ENCODE results near the gene KSR1. TPM values are rescaled to one million over a fixed set of nuclear protein-coding genes. Genes with fewer than 3 reads are reported as not detected.
"Not testable (repeated sequence)": the region's sequence is repeated elsewhere in the genome, so short reads cannot be mapped to it uniquely, and the experiment has no call there.

The KSR1 gene
- total RNA-seq, 4 donors from 2014 or later = 17.7 to 77.0 (median 34.6) TPM

DNA sequence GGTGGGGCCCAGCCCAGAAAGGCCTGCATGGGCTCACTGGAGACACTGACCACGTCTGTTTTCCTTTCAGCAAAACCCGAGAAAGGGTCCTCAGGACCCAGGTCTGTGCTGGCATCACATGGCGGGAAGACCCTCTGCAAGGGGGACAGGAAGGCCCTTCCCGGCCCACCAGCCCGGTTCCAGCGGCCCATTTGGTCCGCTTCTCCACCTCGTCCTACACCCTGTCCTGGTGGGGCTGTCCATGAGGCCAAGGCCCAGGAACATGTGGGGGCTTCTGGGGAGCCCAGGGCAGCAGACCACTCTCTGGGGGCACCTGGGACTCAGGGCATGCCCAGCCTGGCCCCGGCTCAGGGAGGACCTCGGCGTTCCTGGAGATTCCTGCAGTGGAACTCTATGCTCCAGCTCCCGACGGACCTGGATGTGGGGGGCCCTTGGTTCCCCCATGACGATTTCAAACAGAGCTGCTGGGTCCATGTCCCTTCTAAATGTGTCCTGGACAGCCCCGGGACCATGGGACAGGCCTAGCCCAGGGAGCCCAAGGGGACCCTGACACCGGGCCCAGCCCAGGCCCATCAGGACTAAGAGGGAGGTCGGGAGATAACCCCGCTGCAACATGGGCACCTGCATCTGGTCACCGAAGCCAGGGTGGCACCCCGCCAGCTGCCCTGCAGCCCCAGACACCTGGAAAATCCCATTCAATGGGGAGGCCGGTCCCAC is 26.4 kb upstream of the KSR1 start:
- Histone ChIP-seq H3K4me3 (no peak overlapping the region), H3K27ac (no peak overlapping the region), H3K4me1 (no peaks in the 10 kb centered on the region), H3K9me3 (no peaks in the 10 kb centered on the region), H3K27me3 (no peaks in the 10 kb centered on the region), H3K36me3 (no peaks in the 10 kb centered on the region)
- no peak for DNase-seq
- intact Hi-C loops (cut with DNase I; ENCODE audit: low total_unique reads) = no loop called here
- TF ChIP-seq POLR2A (IDR thresholded peaks at IDR 0.05) = no peak
- TF ChIP-seq, protein P1, sequence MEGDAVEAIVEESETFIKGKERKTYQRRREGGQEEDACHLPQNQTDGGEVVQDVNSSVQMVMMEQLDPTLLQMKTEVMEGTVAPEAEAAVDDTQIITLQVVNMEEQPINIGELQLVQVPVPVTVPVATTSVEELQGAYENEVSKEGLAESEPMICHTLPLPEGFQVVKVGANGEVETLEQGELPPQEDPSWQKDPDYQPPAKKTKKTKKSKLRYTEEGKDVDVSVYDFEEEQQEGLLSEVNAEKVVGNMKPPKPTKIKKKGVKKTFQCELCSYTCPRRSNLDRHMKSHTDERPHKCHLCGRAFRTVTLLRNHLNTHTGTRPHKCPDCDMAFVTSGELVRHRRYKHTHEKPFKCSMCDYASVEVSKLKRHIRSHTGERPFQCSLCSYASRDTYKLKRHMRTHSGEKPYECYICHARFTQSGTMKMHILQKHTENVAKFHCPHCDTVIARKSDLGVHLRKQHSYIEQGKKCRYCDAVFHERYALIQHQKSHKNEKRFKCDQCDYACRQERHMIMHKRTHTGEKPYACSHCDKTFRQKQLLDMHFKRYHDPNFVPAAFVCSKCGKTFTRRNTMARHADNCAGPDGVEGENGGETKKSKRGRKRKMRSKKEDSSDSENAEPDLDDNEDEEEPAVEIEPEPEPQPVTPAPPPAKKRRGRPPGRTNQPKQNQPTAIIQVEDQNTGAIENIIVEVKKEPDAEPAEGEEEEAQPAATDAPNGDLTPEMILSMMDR (IDR thresholded peaks at IDR 0.05) = no peak

DNA sequence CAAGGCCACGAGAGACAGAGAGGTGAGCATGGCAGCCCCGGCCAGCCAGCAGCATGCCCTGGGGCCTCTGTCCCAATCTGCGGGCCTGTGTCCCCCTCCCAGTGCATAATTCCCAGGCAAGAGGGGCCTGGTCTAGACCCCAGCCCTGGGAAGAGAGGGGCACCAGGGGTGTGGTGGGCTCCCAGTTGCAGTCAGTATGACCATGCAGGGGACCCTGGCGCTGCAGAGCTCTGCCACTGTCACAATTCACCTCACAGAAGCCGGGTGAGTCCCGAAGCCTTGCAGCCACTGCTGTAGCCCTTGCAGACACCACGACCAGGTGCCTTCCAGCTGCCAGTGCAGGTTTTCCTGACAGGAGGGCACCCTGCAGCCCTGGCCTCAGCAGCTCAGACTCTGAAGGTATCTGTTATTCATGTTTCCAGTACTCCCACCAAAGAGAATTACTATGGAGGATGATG is 25.8 kb upstream of the KSR1 start:
- TF ChIP-seq, protein P1 (IDR thresholded peaks at IDR 0.05) = no peak
- no peak for TF ChIP-seq POLR2A (IDR thresholded peaks at IDR 0.05)
- H3K4me1 ChIP-seq = no peaks in the 10 kb centered on the region
- H3K27me3 ChIP-seq = no peaks in the 10 kb centered on the region
- no peak overlapping the region for H3K27ac ChIP-seq
- no peaks in the 10 kb centered on the region for H3K36me3 ChIP-seq
- DNase-seq = no peak
- intact Hi-C loops (cut with DNase I; ENCODE audit: low total_unique reads) = no loop called here
- H3K4me3 ChIP-seq = no peak overlapping the region
- no peaks in the 10 kb centered on the region for H3K9me3 ChIP-seq

DNA sequence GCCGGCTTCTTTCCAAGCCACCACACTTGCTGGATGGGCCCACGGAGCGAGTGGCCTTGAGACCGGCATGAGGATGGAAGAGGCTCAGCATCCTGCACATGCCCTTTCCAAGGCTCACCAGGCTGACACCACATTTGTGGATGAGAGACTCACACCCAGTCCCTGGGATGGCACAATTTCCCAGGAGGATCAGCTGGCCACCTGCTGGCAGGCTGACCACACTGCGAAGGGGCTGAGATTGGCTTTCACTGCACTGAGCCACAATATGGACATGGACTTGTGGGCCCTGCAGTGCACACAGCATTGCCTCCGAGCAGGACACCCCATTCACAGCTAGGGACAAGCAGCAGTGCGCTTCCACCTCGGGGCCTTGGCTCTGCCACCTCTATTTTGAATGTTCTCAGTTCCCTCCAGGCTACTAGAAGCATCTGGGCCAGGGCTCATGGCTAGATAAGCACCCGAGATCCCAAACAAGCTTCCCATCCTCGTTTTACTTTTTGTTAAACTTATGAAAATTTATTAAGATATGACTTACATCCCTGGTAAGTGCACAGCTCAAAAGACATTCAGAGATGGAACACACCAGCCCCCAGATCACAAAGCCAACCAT is 25.3 kb upstream of the KSR1 start:
- Histone ChIP-seq H3K36me3 (no peaks in the 10 kb centered on the region), H3K27me3 (no peaks in the 10 kb centered on the region), H3K4me3 (no peak overlapping the region), H3K27ac (no peak overlapping the region), H3K4me1 (no peaks in the 10 kb centered on the region), H3K9me3 (no peaks in the 10 kb centered on the region)
- intact Hi-C loops (cut with DNase I; ENCODE audit: low total_unique reads) = no loop called here
- no peak for TF ChIP-seq POLR2A (IDR thresholded peaks at IDR 0.05)
- TF ChIP-seq, protein P1 (IDR thresholded peaks at IDR 0.05) = peak; percentile 13 to 54 (median 44)
- DNase-seq = peak in 1 of 2 donors; percentile 34

DNA sequence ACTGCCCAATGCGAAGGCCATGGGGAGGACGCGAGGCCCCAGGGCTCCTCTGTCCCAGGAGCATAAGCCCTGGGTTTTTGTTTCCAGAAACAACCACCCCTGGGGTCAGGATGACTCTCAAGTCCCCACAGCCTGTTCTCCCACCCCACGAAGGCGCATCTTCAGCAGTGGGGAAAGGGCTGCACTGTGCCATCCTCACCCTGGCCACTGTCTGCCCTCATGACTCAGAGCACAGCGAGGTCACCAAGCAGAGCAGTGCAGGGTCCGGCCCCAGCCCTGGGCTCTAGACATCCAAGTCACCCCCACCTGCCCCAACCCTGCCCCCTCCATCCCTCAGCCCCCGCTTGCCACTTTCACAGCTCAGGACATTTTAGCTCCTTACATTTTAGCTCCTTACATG is 22.7 kb upstream of the KSR1 start:
- Histone ChIP-seq H3K4me1 (no peaks in the 10 kb centered on the region), H3K4me3 (no peak overlapping the region), H3K36me3 (no peaks in the 10 kb centered on the region), H3K27me3 (no peaks in the 10 kb centered on the region), H3K27ac (no peak overlapping the region), H3K9me3 (no peaks in the 10 kb centered on the region)
- TF ChIP-seq, protein P1 (IDR thresholded peaks at IDR 0.05) = no peak
- TF ChIP-seq POLR2A (IDR thresholded peaks at IDR 0.05) = no peak
- intact Hi-C loops (cut with DNase I; ENCODE audit: low total_unique reads) = no loop called here
- no peak for DNase-seq

DNA sequence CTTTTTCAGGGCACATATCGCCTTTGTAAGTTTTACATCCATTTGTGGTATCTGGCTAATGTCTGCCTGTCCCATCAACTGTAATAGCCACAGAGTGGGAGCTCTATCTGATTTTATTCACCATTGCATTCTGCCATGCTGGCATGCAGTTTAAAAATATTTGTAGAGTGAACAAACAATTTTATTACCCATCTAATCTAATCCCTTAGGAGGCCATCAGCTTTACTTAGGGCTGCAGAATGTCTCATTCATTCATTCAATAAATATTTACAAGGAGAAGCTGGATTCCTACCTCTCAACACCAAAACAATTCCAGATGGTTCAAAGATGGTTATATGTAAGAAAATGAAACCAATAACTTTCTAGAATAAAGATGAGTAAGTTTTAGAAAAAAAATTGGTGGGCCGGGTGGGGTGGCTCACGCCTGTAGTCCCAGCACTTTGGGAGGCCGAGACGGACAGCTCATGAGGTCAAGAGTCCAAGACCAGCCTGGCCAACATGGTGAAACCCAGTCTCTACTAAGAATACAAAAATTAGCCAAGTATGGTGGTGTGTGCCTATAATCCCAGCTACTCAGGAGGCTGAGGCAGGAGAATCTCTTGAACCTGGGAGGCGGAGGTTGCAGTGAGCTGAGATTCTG is 20.7 kb upstream of the KSR1 start:
- H3K27me3 ChIP-seq; H3K4me1 ChIP-seq; intact Hi-C loops (cut with DNase I; ENCODE audit: low total_unique reads); H3K9me3 ChIP-seq; H3K27ac ChIP-seq; H3K36me3 ChIP-seq; DNase-seq; H3K4me3 ChIP-seq: not testable (repeated sequence)

Measured in uterus (tissue), 4 donors.